Heart left ventricle (tissue), 16 donors: Measurements from ENCODE around the gene SPTY2D1. TPM values are rescaled to one million over a fixed set of nuclear protein-coding genes. Genes with fewer than 3 reads are reported as not detected.

Experiments used
- ATAC-seq, 4 donors: fragments of 200-7000 bp; cut with Tn5 transposase; one replicate each; pipeline ENCODE4 v1.9.1; 2020 to 2022; ENCODE audit warnings: moderate library complexity in 4 of 4, mild to moderate bottlenecking in 3 of 4, moderate number of reproducible peaks in 1 of 4
- DNase-seq, 5 donors: peaks; one replicate each; pipeline ENCODE4 v3.0.0-alpha.2; 2020
- H3K27ac ChIP-seq, 12 donors: fragments of 200-600 bp; sonication (generic) in 4 of 12; one replicate each; pipeline versions ENCODE4 v1.5.0 to v1.8.0; 2016 to 2022; ENCODE audit warnings: mild to moderate bottlenecking in 2 of 12
- H3K27me3 ChIP-seq, 9 donors: fragments of 200-600 bp; sonication (generic) in 2 of 9; one replicate each; pipeline versions ENCODE4 v1.5.1 to v1.8.0; 2016 to 2022; ENCODE audit warnings: mild to moderate bottlenecking in 3 of 9
- H3K36me3 ChIP-seq, 9 donors: fragments of 200-600 bp; sonication (generic) in 2 of 9; one replicate each; pipeline versions ENCODE4 v1.5.0 to v1.8.0; 2018 to 2022; ENCODE audit warnings: mild to moderate bottlenecking in 2 of 9
- H3K4me1 ChIP-seq, 12 donors: fragments of 200-600 bp; sonication (generic) in 4 of 12; one replicate each; pipeline versions ENCODE4 v1.5.0 to v1.8.0; 2016 to 2022; ENCODE audit warnings: mild to moderate bottlenecking in 3 of 12
- H3K4me3 ChIP-seq, 12 donors: fragments of 200-600 bp; sonication (generic) in 4 of 12; one replicate each; pipeline versions ENCODE4 v1.5.0 to v1.8.0; 2017 to 2022; ENCODE audit warnings: mild to moderate bottlenecking in 9 of 12, moderate library complexity in 4 of 12
- H3K9me3 ChIP-seq, 12 donors: fragments of 200-600 bp; sonication (generic) in 4 of 12; one replicate each; pipeline versions ENCODE4 v1.5.0 to v1.8.0; 2016 to 2022; ENCODE audit warnings: mild to moderate bottlenecking in 1 of 12
- CTCF ChIP-seq, 12 donors: fragments of 200-600 bp; sonication (generic) in 4 of 12; IDR thresholded peaks; one replicate each; pipeline versions ENCODE4 v1.5.0 to v1.8.0; 2018 to 2022; ENCODE audit warnings: antibody characterized with exemption in 12 of 12, mild to moderate bottlenecking in 5 of 12
- POLR2A ChIP-seq, 2 donors: fragments of 450-650 bp; IDR thresholded peaks; one replicate each; pipeline ENCODE4 v1.6.1; 2017; ENCODE audit warnings: antibody characterized with exemption in 2 of 2, mild to moderate bottlenecking in 2 of 2, moderate library complexity in 2 of 2
- WGBS, 4 donors: extraction: QIAGEN DNeasy Blood & Tissue Kit in 2 of 4; methylation state at CpG; one replicate each; pipeline versions ENCODE4 v1.1.5 to v1.1.7; 2013 to 2018; 5-methylcytosine and 5-hydroxymethylcytosine counted together
- intact Hi-C, 10 donors: fragments of 100-400 bp; cut with DNase I; formaldehyde crosslinking; loops; one replicate each; pipeline versions ENCODE4 v1.11.1 to v1.14.2; 2022
- polyA plus RNA-seq, 2 donors: library from polyadenylated mRNA; stranded (reverse); fragments of 200-250 nt; gene quantifications; one replicate each; pipeline ENCODE4 v1.2.3, GENCODE V29; 2013
- total RNA-seq, 9 donors: library from RNA; depleted of rRNA in 2 of 9; stranded (reverse); fragments of >200 nt in 2 of 9; fragmentation: NEBNext Ultra II Directional in 3 of 9; extraction: Animal tissue kit (Norgen Biotek cat#: 25700) in 3 of 9; gene quantifications; one replicate each; pipeline versions ENCODE4 v1.1.0 to v1.2.4, GENCODE V29; 2016 to 2023
- donor health status: ischemic (EF 13 %, LVEDD 7.1; RV severe dilation, severe dysfunction).
- donor health status: healthy with polysubstance abuse.
- donor health status: DM: no; HTN: yes; CAD: no.
- donor health status: DM: no; HTN: no; CAD: no.
- donor health status: ischemic (EF 25% LVEDD 6.9; RV normal size, moderate dysfunction).
- donor health status: ischemic (EF 25% LVEDD 5.7; RV mildly dilated, moderate dysfunction).
- donor health status: healthy.
- donor health status: DM: yes; HTN: yes; CAD: no.
- donor health status: ischemic (EF 35%, LVEDD 5.7; RV mildly dilated, moderate dysfunction).
- donor health status: nonischemic (EF 11% LVEDD 7.7; RV severe dilation, severe dysfunction).
- donor health status: DM: yes; HTN: yes; CAD: no.
- donor health status: PGD.
- donor health status: ischemic (EF 29% LVEDD 5.4; RV normal size, mild dysfunction).
- donor health status: nonischemic (EF 23%, LVEDD 6.1; RV moderate dilation, normal function).

SPTY2D1 gene
- total and polyA plus RNA-seq, 11 donors, result 1.7 to 13.3 (median 10.8) TPM

- TF ChIP-seq CTCF (IDR thresholded peaks at IDR 0.05) (no peak), POLR2A (IDR thresholded peaks at IDR 0.05) (no peak)
- ATAC-seq (peak in 3 of 4 donors; percentile 45 to 70 (median 49)), DNase-seq (no peak)
- peaks cover 0 to 34% (median 29%) of the 10 kb centered on the region in 9 donors for H3K36me3 ChIP-seq
- peak overlapping the region in 10 of 12 donors; percentile 2 to 65 (median 27) for H3K27ac ChIP-seq
- H3K4me1 ChIP-seq, result peaks cover 0 to 43% (median 16%) of the 10 kb centered on the region in 12 donors
- WGBS, 4 donors, result 7 to 12% (median 11%) methylated on average over 5 of the region's 5 CpGs
- no peak overlapping the region for H3K4me3 ChIP-seq
- H3K27me3 ChIP-seq, result no peaks in the 10 kb centered on the region
- H3K9me3 ChIP-seq, result peaks cover 0 to 1% (median 0%) of the 10 kb centered on the region in 12 donors
- intact Hi-C loops, result no loop called here
These were observed 15.7 kb downstream of the SPTY2D1 start for GRCh38 chr11:18618342-18619025.

GRCh38 chr11:18617688-18618341 is 16.3 kb downstream of the SPTY2D1 start:
- H3K4me1 ChIP-seq, result peaks cover 0 to 43% (median 16%) of the 10 kb centered on the region in 12 donors
- no peak for TF ChIP-seq CTCF (IDR thresholded peaks at IDR 0.05)
- TF ChIP-seq POLR2A (IDR thresholded peaks at IDR 0.05), result no peak
- intact Hi-C loops, result no loop called here
- H3K9me3 ChIP-seq, result no peaks in the 10 kb centered on the region
- 77 to 85% (median 82%) methylated on average over 10 of the region's 10 CpGs for WGBS, 4 donors
- no peak for DNase-seq
- H3K27ac ChIP-seq, result peak overlapping the region in 9 of 12 donors; percentile 2 to 65 (median 26)
- H3K27me3 ChIP-seq, result no peaks in the 10 kb centered on the region
- H3K36me3 ChIP-seq, result peaks cover 0 to 40% (median 34%) of the 10 kb centered on the region in 9 donors
- H3K4me3 ChIP-seq, result no peak overlapping the region
- no peak for ATAC-seq

- Histone ChIP-seq H3K36me3 (peaks cover 0 to 60% (median 53%) of the 10 kb centered on the region in 9 donors), H3K27me3 (no peaks in the 10 kb centered on the region), H3K27ac (no peak overlapping the region), H3K4me3 (no peak overlapping the region), H3K4me1 (peaks cover 0 to 39% (median 16%) of the 10 kb centered on the region in 12 donors), H3K9me3 (no peaks in the 10 kb centered on the region)
- TF ChIP-seq CTCF (IDR thresholded peaks at IDR 0.05) (no peak), POLR2A (IDR thresholded peaks at IDR 0.05) (no peak)
- intact Hi-C loops, result no loop called here
- DNase-seq (no peak), ATAC-seq (no peak)
- 92 to 94% (median 93%) methylated on average over 11 of the region's 11 CpGs for WGBS, 4 donors
These were observed 18.3 kb downstream of the SPTY2D1 start for GRCh38 chr11:18615628-18616392.

GRCh38 chr11:18614667-18615066 is 19.5 kb downstream of the SPTY2D1 start:
- intact Hi-C loops, result no loop called here
- no peak overlapping the region for H3K4me3 ChIP-seq
- no peaks in the 10 kb centered on the region for H3K9me3 ChIP-seq
- no peaks in the 10 kb centered on the region for H3K27me3 ChIP-seq
- DNase-seq (no peak), ATAC-seq (peak in 1 of 4 donors; percentile 29)
- TF ChIP-seq POLR2A (IDR thresholded peaks at IDR 0.05) (no peak), CTCF (IDR thresholded peaks at IDR 0.05) (no peak)
- peaks cover 0 to 72% (median 64%) of the 10 kb centered on the region in 9 donors for H3K36me3 ChIP-seq
- peaks cover 0 to 38% (median 16%) of the 10 kb centered on the region in 12 donors for H3K4me1 ChIP-seq
- 91 to 95% (median 93%) methylated on average over 6 to 10 of the region's 10 CpGs for WGBS, 4 donors
- no peak overlapping the region for H3K27ac ChIP-seq
